HEK293 (cell line): ENCODE measurements around the gene RFTN2.

ENCODE experiments used
- CTCF ChIA-PET: fragments of 350-600 bp; formaldehyde crosslinking; extraction: SDS; loops from one replicate; lab custom pipeline; 2021; ENCODE audit warnings: antibody characterized with exemption; lab: Yijun Ruan, JAX
- POLR2A ChIA-PET: fragments of 300-600 bp; formaldehyde crosslinking; extraction: SDS; loops from one replicate; lab custom pipeline; 2020; ENCODE audit warnings: antibody characterized with exemption, inconsistent platforms; lab: Yijun Ruan, JAX
- H3K27ac ChIP-seq: fragments of 200-500 bp; sonication (Bioruptor generic); 2 replicates; pipeline ENCODE4 v1.5.1; 2014; ENCODE audit warnings: low read depth, low read length, control low read depth, inconsistent platforms; ENCODE audit errors: extremely low read depth
- H3K36me3 ChIP-seq, 2 experiments: fragments of 200-500 bp in 1 of 2; sonication (Bioruptor generic) in 1 of 2; 1 replicate in 1 of 2; 2 replicates in 1 of 2; pipeline ENCODE4 v1.5.1; 2014 to 2017; ENCODE audit warnings: inconsistent platforms in 2 of 2, low read length in 2 of 2; ENCODE audit not compliant: control insufficient read depth in 2 of 2, insufficient read depth in 1 of 2
- H3K4me1 ChIP-seq: fragments of 200-500 bp; sonication (Bioruptor generic); 2 replicates; pipeline ENCODE4 v1.5.1; 2014; ENCODE audit warnings: mild to moderate bottlenecking, low read length, inconsistent platforms; ENCODE audit not compliant: control insufficient read depth, insufficient read depth
- H3K4me3 ChIP-seq: 2 replicates; pipeline ENCODE4 v1.5.1; 2011; ENCODE audit warnings: low read depth, mild to moderate bottlenecking, control low read depth, low read length, moderate library complexity
- H3K9me3 ChIP-seq: fragments of 200-500 bp; sonication (Bioruptor generic); 2 replicates; pipeline ENCODE4 v1.5.1; 2014; ENCODE audit warnings: low read depth, low read length, inconsistent platforms; ENCODE audit not compliant: control insufficient read depth, insufficient read depth
- MEIS1 ChIP-seq: sonication (generic); formaldehyde crosslinking; IDR thresholded peaks from 2 replicates; pipeline ENCODE4 v1.8.1; 2022; ENCODE audit warnings: missing genetic modification reagents, mild to moderate bottlenecking, borderline replicate concordance
- SP2 ChIP-seq: fragments of 450-650 bp; formaldehyde crosslinking; IDR thresholded peaks from 2 replicates; pipeline ENCODE4 v1.5.1; 2016; ENCODE audit warnings: missing biosample characterization, missing genetic modification characterization
- ZBTB17 ChIP-seq: fragments of 450-650 bp; formaldehyde crosslinking; IDR thresholded peaks from 2 replicates; pipeline ENCODE4 v1.5.1; 2016; ENCODE audit warnings: missing biosample characterization, missing genetic modification characterization
- ZBTB48 ChIP-seq: fragments of 450-650 bp; formaldehyde crosslinking; IDR thresholded peaks from 2 replicates; pipeline ENCODE4 v1.5.1; 2016; ENCODE audit warnings: missing biosample characterization, missing genetic modification characterization
- ZFP3 ChIP-seq: fragments of 450-650 bp; formaldehyde crosslinking; IDR thresholded peaks from 2 replicates; pipeline ENCODE4 v1.5.1; 2016; ENCODE audit warnings: low read depth, missing biosample characterization, missing genetic modification characterization
- ZNF221 ChIP-seq: fragments of 450-650 bp; formaldehyde crosslinking; IDR thresholded peaks from 2 replicates; pipeline ENCODE4 v1.5.1; 2017; ENCODE audit warnings: missing biosample characterization, missing genetic modification characterization, borderline replicate concordance
- ZNF335 ChIP-seq: fragments of 450-650 bp; formaldehyde crosslinking; conservative IDR thresholded peaks from 2 replicates; pipeline ENCODE4 v1.5.1; 2016; ENCODE audit warnings: missing biosample characterization, missing genetic modification characterization
- ZNF404 ChIP-seq: fragments of 450-650 bp; formaldehyde crosslinking; IDR thresholded peaks from 2 replicates; pipeline ENCODE4 v1.5.1; 2017; ENCODE audit warnings: missing biosample characterization, missing genetic modification characterization
- ZNF600 ChIP-seq: fragments of 450-650 bp; formaldehyde crosslinking; IDR thresholded peaks from 2 replicates; pipeline ENCODE4 v1.5.1; 2016; ENCODE audit warnings: missing biosample characterization, missing genetic modification characterization
- ZNF623 ChIP-seq: fragments of 450-650 bp; formaldehyde crosslinking; IDR thresholded peaks from 2 replicates; pipeline ENCODE4 v1.5.1; 2016; ENCODE audit warnings: missing biosample characterization, missing genetic modification characterization
- ZNF777 ChIP-seq: fragments of 450-650 bp; formaldehyde crosslinking; IDR thresholded peaks from 2 replicates; pipeline ENCODE4 v1.5.1; 2017; ENCODE audit warnings: missing biosample characterization, missing genetic modification characterization, borderline replicate concordance
- TF ChIP-seq, protein P1 (sequence below): fragments of 450-650 bp; formaldehyde crosslinking; IDR thresholded peaks from 2 replicates; pipeline ENCODE4 v1.5.1; 2016; ENCODE audit warnings: missing biosample characterization, missing genetic modification characterization
- TF ChIP-seq, protein P2 (sequence below): IDR thresholded peaks from 2 replicates; pipeline ENCODE4 v1.6.1; 2011; ENCODE audit warnings: mild to moderate bottlenecking, low read depth, low read length, borderline replicate concordance
- TF ChIP-seq, protein P3 (sequence below): fragments of 450-650 bp; formaldehyde crosslinking; IDR thresholded peaks from 2 replicates; pipeline ENCODE4 v1.5.1; 2016; ENCODE audit warnings: missing biosample characterization, missing genetic modification characterization, borderline replicate concordance
- TF ChIP-seq, protein P4 (sequence below): fragments of 450-650 bp; formaldehyde crosslinking; IDR thresholded peaks from 2 replicates; pipeline ENCODE4 v1.5.1; 2016; ENCODE audit warnings: missing biosample characterization, missing genetic modification characterization

Gene RFTN2

DNA sequence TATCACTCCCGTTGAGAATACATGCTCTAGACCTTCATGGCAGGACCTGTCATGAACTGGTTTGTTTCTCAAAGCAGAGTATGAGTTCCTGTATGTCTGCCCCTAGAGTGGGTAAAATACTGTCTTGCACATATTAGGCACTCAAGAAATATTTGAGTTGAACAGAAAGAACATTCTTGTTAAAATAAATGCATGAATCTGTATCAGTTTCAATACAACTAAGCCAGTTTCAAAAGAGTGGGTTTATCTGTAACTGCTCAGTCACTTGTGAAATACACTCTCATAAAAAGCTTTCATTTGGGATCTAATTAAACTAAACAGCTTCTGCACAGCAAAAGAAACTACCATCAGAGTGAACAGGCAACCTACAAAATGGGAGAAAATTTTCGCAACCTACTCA is 69.2 kb downstream of the RFTN2 start (continued):
- TF ChIP-seq, protein P1, sequence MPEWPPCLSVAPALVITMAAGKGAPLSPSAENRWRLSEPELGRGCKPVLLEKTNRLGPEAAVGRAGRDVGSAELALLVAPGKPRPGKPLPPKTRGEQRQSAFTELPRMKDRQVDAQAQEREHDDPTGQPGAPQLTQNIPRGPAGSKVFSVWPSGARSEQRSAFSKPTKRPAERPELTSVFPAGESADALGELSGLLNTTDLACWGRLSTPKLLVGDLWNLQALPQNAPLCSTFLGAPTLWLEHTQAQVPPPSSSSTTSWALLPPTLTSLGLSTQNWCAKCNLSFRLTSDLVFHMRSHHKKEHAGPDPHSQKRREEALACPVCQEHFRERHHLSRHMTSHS (tag by site-specific recombination): no peak

DNA sequence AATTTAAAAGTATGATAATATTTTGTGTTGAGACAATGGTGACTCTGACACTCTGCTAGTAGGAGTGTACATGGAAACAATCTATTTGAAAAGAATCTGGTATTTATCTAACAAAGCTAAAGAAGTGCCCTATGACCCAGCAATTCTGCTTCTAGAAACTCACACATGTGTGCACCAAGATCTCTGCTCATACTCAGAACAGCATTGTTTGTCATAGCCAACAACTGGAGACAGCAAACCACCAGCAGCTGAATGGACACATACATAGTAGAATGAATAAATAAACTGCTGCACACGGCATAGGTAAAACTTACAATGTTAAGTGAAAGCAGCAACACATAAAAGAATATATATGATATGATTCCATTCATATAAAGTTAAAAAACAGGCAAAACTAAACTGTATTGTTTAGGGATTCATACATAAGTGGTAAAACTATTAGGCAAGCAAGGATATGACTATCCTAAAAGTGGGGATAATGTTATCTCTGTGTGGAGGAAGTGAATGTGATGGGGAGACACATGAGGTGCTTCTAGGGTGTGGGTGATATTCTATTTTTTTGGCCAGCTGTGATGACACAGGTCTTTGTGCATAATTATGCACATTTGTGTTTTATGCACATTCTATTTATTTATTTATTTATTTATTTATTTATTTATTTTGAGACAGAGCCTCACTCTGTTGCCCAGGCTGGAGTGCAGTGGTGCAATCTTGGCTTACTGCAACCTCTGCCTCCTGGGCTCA is 71.1 kb downstream of the RFTN2 start:
- TF ChIP-seq, protein P2, sequence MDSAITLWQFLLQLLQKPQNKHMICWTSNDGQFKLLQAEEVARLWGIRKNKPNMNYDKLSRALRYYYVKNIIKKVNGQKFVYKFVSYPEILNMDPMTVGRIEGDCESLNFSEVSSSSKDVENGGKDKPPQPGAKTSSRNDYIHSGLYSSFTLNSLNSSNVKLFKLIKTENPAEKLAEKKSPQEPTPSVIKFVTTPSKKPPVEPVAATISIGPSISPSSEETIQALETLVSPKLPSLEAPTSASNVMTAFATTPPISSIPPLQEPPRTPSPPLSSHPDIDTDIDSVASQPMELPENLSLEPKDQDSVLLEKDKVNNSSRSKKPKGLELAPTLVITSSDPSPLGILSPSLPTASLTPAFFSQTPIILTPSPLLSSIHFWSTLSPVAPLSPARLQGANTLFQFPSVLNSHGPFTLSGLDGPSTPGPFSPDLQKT: no peak
- POLR2A ChIA-PET: no interaction called here
- Histone ChIP-seq H3K4me1 (no peaks in the 10 kb centered on the region), H3K4me3 (no peak overlapping the region), H3K36me3 (no peaks in the 10 kb centered on the region), H3K9me3 (no peaks in the 10 kb centered on the region), H3K27ac (no peak overlapping the region)
- CTCF ChIA-PET: no interaction called here

DNA sequence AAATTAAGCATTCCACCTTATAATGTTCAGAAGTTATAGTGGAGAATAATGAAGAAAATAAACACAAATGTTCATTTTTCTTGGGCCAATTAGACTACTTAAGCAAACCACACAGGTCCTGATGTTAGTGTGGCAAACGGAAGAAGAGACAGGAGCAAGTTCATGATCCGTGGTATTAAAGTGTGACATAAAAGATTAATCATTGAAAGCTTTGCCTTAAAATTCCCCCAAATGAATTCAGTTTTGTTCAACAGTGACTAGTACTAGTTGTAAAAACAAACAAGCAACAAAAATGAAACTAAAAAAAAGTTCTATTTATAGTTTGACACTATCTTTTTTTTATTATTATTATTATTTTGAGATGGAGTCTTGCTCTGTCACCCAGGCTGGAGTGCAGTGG is 73.7 kb downstream of the RFTN2 start:
- H3K9me3 ChIP-seq: no peaks in the 10 kb centered on the region
- no peak overlapping the region for H3K4me3 ChIP-seq
- H3K36me3 ChIP-seq: no peaks in the 10 kb centered on the region
- ChIA-PET CTCF (no interaction called here), POLR2A (no interaction called here)
- no peaks in the 10 kb centered on the region for H3K4me1 ChIP-seq
- no peak overlapping the region for H3K27ac ChIP-seq
- TF ChIP-seq ZBTB48 (tag by site-specific recombination) (no peak), ZBTB17 (tag by site-specific recombination) (no peak), ZNF335 (tag by site-specific recombination) (no peak)

DNA sequence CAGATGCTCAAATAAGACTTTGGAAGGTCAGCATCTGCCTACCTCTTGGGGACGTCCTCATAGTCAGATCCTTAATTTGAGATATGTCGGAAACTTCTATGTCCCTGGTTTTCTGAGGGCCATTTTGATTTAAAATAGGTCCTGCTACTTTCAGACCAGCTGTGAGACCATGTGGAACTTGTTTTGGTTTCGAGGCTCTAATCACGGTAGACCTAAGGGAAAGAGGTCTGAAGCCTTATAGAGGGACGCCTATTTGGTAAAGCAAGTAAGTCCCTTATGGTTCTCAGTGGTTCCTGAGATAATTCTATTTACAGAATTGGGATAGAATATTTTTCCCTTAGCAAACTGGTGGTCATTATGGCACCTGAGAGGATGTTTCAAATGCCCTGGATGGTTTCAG is 75.1 kb downstream of the RFTN2 start:
- TF ChIP-seq ZNF777 (tag by site-specific recombination): no peak
- TF ChIP-seq MEIS1 (CRISPR knock-in tag): no peak
- CTCF ChIA-PET: interaction anchor here (0.6 to 0.8 kb wide), 2 partner anchors 24 to 192 kb away, joined by 3 read pairs; no protein-coding TSS in a partner anchor
- Histone ChIP-seq H3K9me3 (no peaks in the 10 kb centered on the region), H3K4me1 (no peaks in the 10 kb centered on the region), H3K36me3 (no peaks in the 10 kb centered on the region), H3K4me3 (no peak overlapping the region), H3K27ac (no peak overlapping the region)
- POLR2A ChIA-PET: interaction anchor here (1.1 kb wide), 1 partner anchor 101 kb away, joined by 8 read pairs; the partner anchor contains the start of genes HSPD1 and HSPE1

DNA sequence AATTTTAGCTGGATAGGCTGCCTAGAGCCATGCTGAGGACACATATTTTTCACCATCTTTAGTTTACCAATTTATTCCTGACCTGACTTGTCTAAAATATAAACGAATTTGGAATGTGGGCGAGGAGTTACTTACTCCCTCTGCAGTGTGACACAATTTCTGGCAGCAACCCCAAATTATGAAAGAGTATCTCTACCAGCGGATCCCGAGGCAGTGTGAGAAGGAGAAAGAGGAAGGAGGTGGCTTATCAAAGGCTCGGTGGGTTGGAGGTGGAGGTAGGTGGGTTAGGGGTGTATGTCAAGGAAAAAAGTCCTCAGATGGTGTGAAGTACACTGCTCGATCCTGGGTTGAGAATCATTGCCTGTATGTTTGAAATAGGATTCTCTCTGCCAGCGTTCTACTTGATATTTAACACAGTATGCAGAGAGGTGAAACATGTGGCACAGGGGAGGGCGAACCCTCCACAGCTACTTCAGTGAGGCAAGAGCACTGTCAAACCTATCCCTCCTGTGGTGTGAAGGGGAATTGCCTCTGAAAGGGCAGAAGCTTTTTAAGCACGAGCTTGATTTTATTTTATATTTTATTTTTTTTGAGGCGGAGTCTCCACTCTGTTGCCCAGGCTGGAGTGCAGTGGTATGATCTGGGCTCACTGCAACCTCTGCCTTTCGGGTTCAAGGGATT is 76.0 kb downstream of the RFTN2 start:
- no peak for TF ChIP-seq ZNF221 (tag by site-specific recombination)
- no peak for TF ChIP-seq ZFP3 (tag by site-specific recombination)
- no peak for TF ChIP-seq ZNF404 (tag by site-specific recombination)
- no peak for TF ChIP-seq SP2 (tag by site-specific recombination)
- TF ChIP-seq, protein P3, sequence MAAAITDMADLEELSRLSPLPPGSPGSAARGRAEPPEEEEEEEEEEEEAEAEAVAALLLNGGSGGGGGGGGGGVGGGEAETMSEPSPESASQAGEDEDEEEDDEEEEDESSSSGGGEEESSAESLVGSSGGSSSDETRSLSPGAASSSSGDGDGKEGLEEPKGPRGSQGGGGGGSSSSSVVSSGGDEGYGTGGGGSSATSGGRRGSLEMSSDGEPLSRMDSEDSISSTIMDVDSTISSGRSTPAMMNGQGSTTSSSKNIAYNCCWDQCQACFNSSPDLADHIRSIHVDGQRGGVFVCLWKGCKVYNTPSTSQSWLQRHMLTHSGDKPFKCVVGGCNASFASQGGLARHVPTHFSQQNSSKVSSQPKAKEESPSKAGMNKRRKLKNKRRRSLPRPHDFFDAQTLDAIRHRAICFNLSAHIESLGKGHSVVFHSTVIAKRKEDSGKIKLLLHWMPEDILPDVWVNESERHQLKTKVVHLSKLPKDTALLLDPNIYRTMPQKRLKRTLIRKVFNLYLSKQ: no peak
- TF ChIP-seq ZNF600 (tag by site-specific recombination): no peak
- TF ChIP-seq, protein P4, sequence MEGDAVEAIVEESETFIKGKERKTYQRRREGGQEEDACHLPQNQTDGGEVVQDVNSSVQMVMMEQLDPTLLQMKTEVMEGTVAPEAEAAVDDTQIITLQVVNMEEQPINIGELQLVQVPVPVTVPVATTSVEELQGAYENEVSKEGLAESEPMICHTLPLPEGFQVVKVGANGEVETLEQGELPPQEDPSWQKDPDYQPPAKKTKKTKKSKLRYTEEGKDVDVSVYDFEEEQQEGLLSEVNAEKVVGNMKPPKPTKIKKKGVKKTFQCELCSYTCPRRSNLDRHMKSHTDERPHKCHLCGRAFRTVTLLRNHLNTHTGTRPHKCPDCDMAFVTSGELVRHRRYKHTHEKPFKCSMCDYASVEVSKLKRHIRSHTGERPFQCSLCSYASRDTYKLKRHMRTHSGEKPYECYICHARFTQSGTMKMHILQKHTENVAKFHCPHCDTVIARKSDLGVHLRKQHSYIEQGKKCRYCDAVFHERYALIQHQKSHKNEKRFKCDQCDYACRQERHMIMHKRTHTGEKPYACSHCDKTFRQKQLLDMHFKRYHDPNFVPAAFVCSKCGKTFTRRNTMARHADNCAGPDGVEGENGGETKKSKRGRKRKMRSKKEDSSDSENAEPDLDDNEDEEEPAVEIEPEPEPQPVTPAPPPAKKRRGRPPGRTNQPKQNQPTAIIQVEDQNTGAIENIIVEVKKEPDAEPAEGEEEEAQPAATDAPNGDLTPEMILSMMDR (tag by site-specific recombination): peak; percentile 39
- no peak for TF ChIP-seq ZNF623 (tag by site-specific recombination)
- POLR2A ChIA-PET: interaction anchor here (0.7 to 1.1 kb wide), 2 partner anchors 21 to 100 kb away, joined by 3 to 8 read pairs; partner anchors contain the start of genes HSPD1 and HSPE1
- H3K4me3 ChIP-seq: no peak overlapping the region

More for the DNA sequence above, 76.0 kb downstream of the RFTN2 start:
- Histone ChIP-seq H3K4me1 (no peaks in the 10 kb centered on the region), H3K27ac (no peak overlapping the region), H3K36me3 (no peaks in the 10 kb centered on the region), H3K9me3 (no peaks in the 10 kb centered on the region)
- CTCF ChIA-PET: interaction anchor here (0.6 to 0.8 kb wide), 4 partner anchors 23 to 201 kb away, joined by 3 to 5 read pairs (median 4); no protein-coding TSS in a partner anchor
